Adrenal gland (tissue), 12 donors: Measurements from ENCODE around the gene SCYL3. TPM values are rescaled to one million over a fixed set of nuclear protein-coding genes. Genes with fewer than 3 reads are reported as not detected.

Experiments used
- DNase-seq, 7 donors: peaks; one replicate each; pipeline ENCODE4 v3.0.0-alpha.2; 2019 to 2020
- H3K27ac ChIP-seq, 5 donors: fragments of 200-600 bp; sonication (generic) in 4 of 5; 1 replicate in 3 of 5; 2 replicates in 2 of 5; pipeline versions ENCODE4 v1.5.1 to v1.8.0; 2016 to 2020; ENCODE audit warnings: mild to moderate bottlenecking in 1 of 5
- H3K27me3 ChIP-seq: fragments of 200-600 bp; 2 replicates; pipeline ENCODE4 v1.8.0; 2021
- H3K36me3 ChIP-seq, 2 donors: fragments of 200-600 bp; replicated peaks in 1 of 2; 1 replicate in 1 of 2; 2 replicates in 1 of 2; pipeline versions ENCODE4 v1.5.1 to v1.8.0; 2018 to 2022
- H3K4me1 ChIP-seq, 2 donors: fragments of 200-600 bp; replicated peaks in 1 of 2; 1 replicate in 1 of 2; 2 replicates in 1 of 2; pipeline versions ENCODE4 v1.5.1 to v1.8.0; 2018 to 2021
- H3K4me3 ChIP-seq, 4 donors: fragments of 200-600 bp; sonication (generic) in 3 of 4; one replicate each; pipeline ENCODE4 v1.5.1; 2016 to 2018
- H3K9me3 ChIP-seq, 3 donors: fragments of 200-600 bp; sonication (generic) in 1 of 3; replicated peaks in 1 of 3; 1 replicate in 2 of 3; 2 replicates in 1 of 3; pipeline versions ENCODE4 v1.5.1 to v1.8.0; 2016 to 2021
- CTCF ChIP-seq, 6 experiments: fragments of 450-650 bp in 4 of 6; fragments of 200-600 bp in 2 of 6; sonication (generic) in 1 of 6; IDR thresholded peaks; 1 replicate in 5 of 6; 2 replicates in 1 of 6; pipeline versions ENCODE4 v1.5.1 to v1.8.0; 2016 to 2021; ENCODE audit warnings: antibody characterized with exemption in 6 of 6, mild to moderate bottlenecking in 2 of 6, moderate library complexity in 1 of 6
- POLR2A ChIP-seq, 2 donors: fragments of 450-650 bp; IDR thresholded peaks; one replicate each; pipeline ENCODE4 v1.6.1; 2017; ENCODE audit warnings: antibody characterized with exemption in 2 of 2, mild to moderate bottlenecking in 2 of 2, moderate library complexity in 1 of 2
- WGBS, 4 donors: extraction: QIAGEN DNeasy Blood & Tissue Kit in 2 of 4; methylation state at CpG; one replicate each; pipeline versions ENCODE4 v1.1.5 to v1.1.7; 2013 to 2017; 5-methylcytosine and 5-hydroxymethylcytosine counted together
- intact Hi-C, 2 donors: fragments of 100-400 bp; cut with DNase I; formaldehyde crosslinking; loops; one replicate each; pipeline versions ENCODE4 v1.14.1 to v1.15.0; 2022 to 2023
- polyA plus RNA-seq, 3 donors: library from polyadenylated mRNA; stranded (reverse); fragments of 200-250 nt in 2 of 3; fragments of 350-450 nt in 1 of 3; fragmentation: Illumina TruSeq in 1 of 3; extraction: RNeasy Lipid Tissue Mini Kit (QIAGEN cat#74804) in 1 of 3; gene quantifications; one replicate each; pipeline ENCODE4 v1.2.3, GENCODE V29; 2013 to 2014
- total RNA-seq, 9 donors: library from RNA; depleted of rRNA in 4 of 9; stranded (reverse); fragments of >200 nt in 4 of 9; fragments of 120-200 nt in 1 of 9; fragmentation: NEBNext Ultra II Directional in 1 of 9; extraction: Animal tissue kit (Norgen Biotek cat#: 25700) in 1 of 9; gene quantifications; one replicate each; pipeline versions ENCODE4 v1.1.0 to v1.2.4, GENCODE V29; 2013 to 2023
- donor health status: healthy with polysubstance abuse.
- donor health status: Bipolar disorder and iron deficiency.
- donor health status: DM: yes; HTN: yes; CAD: no.
- donor health status: DM: no; HTN: no; CAD: no.
- donor health status: DM: no; HTN: no; CAD: no.
- donor health status: DM: yes; HTN: yes; CAD: no.

The SCYL3 gene
- total and polyA plus RNA-seq, 12 donors: 3.4 to 15.0 (median 10.1) TPM

- Histone ChIP-seq H3K9me3 (no peaks in the 10 kb centered on the region), H3K27me3 (no peaks in the 10 kb centered on the region), H3K36me3 (no peaks in the 10 kb centered on the region), H3K27ac (no peak overlapping the region), H3K4me3 (no peak overlapping the region), H3K4me1 (no peaks in the 10 kb centered on the region)
- DNase-seq: no peak
- TF ChIP-seq POLR2A (IDR thresholded peaks at IDR 0.05): no peak
- TF ChIP-seq CTCF (IDR thresholded peaks at IDR 0.05): no peak
- intact Hi-C loops: no loop called here
- WGBS, 4 donors: 92 to 97% (median 94%) methylated on average over 1 of the region's 1 CpG
These were observed 57.5 kb downstream of the SCYL3 start for GRCh38 chr1:169836198-169836597.

- TF ChIP-seq POLR2A (IDR thresholded peaks at IDR 0.05) (no peak), CTCF (IDR thresholded peaks at IDR 0.05) (no peak)
- intact Hi-C loops: no loop called here
- 90 to 96% (median 92%) methylated on average over 1 of the region's 1 CpG for WGBS, 4 donors
- H3K27ac ChIP-seq: no peak overlapping the region
- no peaks in the 10 kb centered on the region for H3K9me3 ChIP-seq
- H3K4me1 ChIP-seq: no peaks in the 10 kb centered on the region
- DNase-seq: no peak
- no peak overlapping the region for H3K4me3 ChIP-seq
- H3K36me3 ChIP-seq: no peaks in the 10 kb centered on the region
- H3K27me3 ChIP-seq: no peaks in the 10 kb centered on the region
These were observed 58.0 kb downstream of the SCYL3 start for GRCh38 chr1:169835647-169836046.

GRCh38 chr1:169834869-169835268 lies 58.8 kb downstream of the SCYL3 start:
- Histone ChIP-seq H3K27me3 (no peaks in the 10 kb centered on the region), H3K27ac (no peak overlapping the region), H3K4me3 (no peak overlapping the region), H3K4me1 (no peaks in the 10 kb centered on the region), H3K9me3 (no peaks in the 10 kb centered on the region), H3K36me3 (no peaks in the 10 kb centered on the region)
- 98 to 100% (median 98%) methylated on average over 1 of the region's 1 CpG for WGBS, 4 donors
- intact Hi-C loops: no loop called here
- DNase-seq: no peak
- TF ChIP-seq POLR2A (IDR thresholded peaks at IDR 0.05) (no peak), CTCF (IDR thresholded peaks at IDR 0.05) (no peak)

- intact Hi-C loops: no loop called here
- Histone ChIP-seq H3K4me1 (no peaks in the 10 kb centered on the region), H3K27ac (no peak overlapping the region), H3K36me3 (peaks cover 0 to under 1% of the 10 kb centered on the region in 2 donors), H3K4me3 (no peak overlapping the region), H3K27me3 (no peaks in the 10 kb centered on the region), H3K9me3 (no peaks in the 10 kb centered on the region)
- no peak for TF ChIP-seq CTCF (IDR thresholded peaks at IDR 0.05)
- TF ChIP-seq POLR2A (IDR thresholded peaks at IDR 0.05): no peak
- DNase-seq: no peak
- 75 to 96% (median 85%) methylated on average over 4 of the region's 4 CpGs for WGBS, 4 donors
These were observed 60.4 kb downstream of the SCYL3 start for GRCh38 chr1:169833179-169833901.
